HG03354 (cell line): ENCODE measurements around the gene SLC8B1.

Experiments
- ATAC-seq: cut with Tn5 transposase; IDR thresholded peaks from one replicate; pipeline ENCODE4 v1.9.1; 2021; ENCODE audit warnings: mild to moderate bottlenecking; ENCODE audit not compliant: unreplicated experiment, poor library complexity, severe bottlenecking

Gene SLC8B1

GRCh38 chr12:113276946-113277500, 57.9 kb downstream of the SLC8B1 start:
- no peak for ATAC-seq

- ATAC-seq, result no peak
These were observed 58.6 kb downstream of the SLC8B1 start for GRCh38 chr12:113276306-113276705.

GRCh38 chr12:113274848-113275247, 60.1 kb downstream of the SLC8B1 start:
- no peak for ATAC-seq

- no peak for ATAC-seq
These were observed 61.7 kb downstream of the SLC8B1 start for GRCh38 chr12:113273053-113273725.

- ATAC-seq, result no peak
These were observed 62.9 kb downstream of the SLC8B1 start for GRCh38 chr12:113271853-113272561.

GRCh38 chr12:113271466-113271852, 63.5 kb downstream of the SLC8B1 start:
- no peak for ATAC-seq

- no peak for ATAC-seq
These were observed 64.2 kb downstream of the SLC8B1 start for GRCh38 chr12:113270709-113271009.

GRCh38 chr12:113269257-113269943, 65.5 kb downstream of the SLC8B1 start:
- no peak for ATAC-seq

GRCh38 chr12:113268621-113269020, 66.3 kb downstream of the SLC8B1 start:
- ATAC-seq, result no peak

- ATAC-seq, result no peak
These were observed 66.8 kb downstream of the SLC8B1 start for GRCh38 chr12:113268136-113268535.

- no peak for ATAC-seq
These were observed 67.3 kb downstream of the SLC8B1 start for GRCh38 chr12:113267621-113268020.

GRCh38 chr12:113266106-113266895, 68.6 kb downstream of the SLC8B1 start:
- no peak for ATAC-seq

- no peak for ATAC-seq
These were observed 71.4 kb downstream of the SLC8B1 start for GRCh38 chr12:113263431-113263963.

- ATAC-seq, result no peak
These were observed 72.2 kb downstream of the SLC8B1 start for GRCh38 chr12:113262710-113263109.

- ATAC-seq, result no peak
These were observed 73.0 kb downstream of the SLC8B1 start for GRCh38 chr12:113261847-113262470.

- ATAC-seq, result no peak
These were observed 74.1 kb downstream of the SLC8B1 start for GRCh38 chr12:113260636-113261300.

- ATAC-seq, result no peak
These were observed 74.8 kb downstream of the SLC8B1 start for GRCh38 chr12:113260127-113260526.

- no peak for ATAC-seq
These were observed 77.3 kb downstream of the SLC8B1 start for GRCh38 chr12:113257564-113257963.

GRCh38 chr12:113254298-113254697, 80.6 kb downstream of the SLC8B1 start:
- no peak for ATAC-seq
